Mononuclear cell (primary cell): ENCODE results near the gene RBFOX1. TPM values are rescaled to one million over a fixed set of nuclear protein-coding genes. Genes with fewer than 3 reads are reported as not detected.

Experiments used
- H3K27me3 ChIP-seq: 2 replicates; pipeline ENCODE4 v1.6.0; 2011; ENCODE audit warnings: low read length, control low read depth; ENCODE audit not compliant: insufficient read depth
- H3K4me1 ChIP-seq: 2 replicates; pipeline ENCODE4 v1.5.1; 2011; ENCODE audit warnings: mild to moderate bottlenecking, low read length, control low read depth; ENCODE audit not compliant: insufficient read depth
- H3K4me3 ChIP-seq: 2 replicates; pipeline ENCODE4 v1.5.1; 2011; ENCODE audit warnings: mild to moderate bottlenecking, low read length, moderate library complexity
- H3K9me3 ChIP-seq: 2 replicates; pipeline ENCODE4 v1.5.1; 2011; ENCODE audit warnings: low read depth, mild to moderate bottlenecking, control low read depth, low read length
- total RNA-seq: library from RNA; depleted of rRNA; stranded (reverse); fragments of >200 nt; gene quantifications from one replicate; pipeline ENCODE4 v1.2.3, GENCODE V29; 2012

RBFOX1 gene
- total RNA-seq, 1 donor = not detected

GRCh38 chr16:7344830-7345780, 12.5 kb downstream of the RBFOX1 start:
- no peaks in the 10 kb centered on the region for H3K9me3 ChIP-seq
- H3K27me3 ChIP-seq = no peaks in the 10 kb centered on the region
- H3K4me3 ChIP-seq = no peak overlapping the region
- no peaks in the 10 kb centered on the region for H3K4me1 ChIP-seq

DNA sequence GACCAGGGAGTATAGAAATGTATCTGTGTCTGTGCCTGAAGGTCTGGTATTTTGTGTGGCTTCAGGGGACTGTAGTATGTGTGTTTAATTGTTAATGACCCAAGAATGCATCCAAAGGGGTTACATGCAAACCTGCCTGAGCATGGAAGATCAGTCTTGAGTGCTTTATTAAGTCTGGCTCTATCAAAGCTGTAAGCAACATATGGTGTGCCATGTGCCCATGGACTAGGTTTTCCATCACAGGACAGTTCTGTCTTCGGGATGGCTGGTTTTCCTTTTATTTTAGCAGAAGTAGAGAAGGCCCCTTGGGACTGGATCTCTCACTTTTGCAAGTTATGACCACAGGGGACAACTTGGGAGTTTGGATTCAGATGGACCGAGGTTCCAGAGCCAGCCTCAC, 18.2 kb downstream of the RBFOX1 start:
- no peaks in the 10 kb centered on the region for H3K9me3 ChIP-seq
- no peak overlapping the region for H3K4me3 ChIP-seq
- no peaks in the 10 kb centered on the region for H3K27me3 ChIP-seq
- no peaks in the 10 kb centered on the region for H3K4me1 ChIP-seq

DNA sequence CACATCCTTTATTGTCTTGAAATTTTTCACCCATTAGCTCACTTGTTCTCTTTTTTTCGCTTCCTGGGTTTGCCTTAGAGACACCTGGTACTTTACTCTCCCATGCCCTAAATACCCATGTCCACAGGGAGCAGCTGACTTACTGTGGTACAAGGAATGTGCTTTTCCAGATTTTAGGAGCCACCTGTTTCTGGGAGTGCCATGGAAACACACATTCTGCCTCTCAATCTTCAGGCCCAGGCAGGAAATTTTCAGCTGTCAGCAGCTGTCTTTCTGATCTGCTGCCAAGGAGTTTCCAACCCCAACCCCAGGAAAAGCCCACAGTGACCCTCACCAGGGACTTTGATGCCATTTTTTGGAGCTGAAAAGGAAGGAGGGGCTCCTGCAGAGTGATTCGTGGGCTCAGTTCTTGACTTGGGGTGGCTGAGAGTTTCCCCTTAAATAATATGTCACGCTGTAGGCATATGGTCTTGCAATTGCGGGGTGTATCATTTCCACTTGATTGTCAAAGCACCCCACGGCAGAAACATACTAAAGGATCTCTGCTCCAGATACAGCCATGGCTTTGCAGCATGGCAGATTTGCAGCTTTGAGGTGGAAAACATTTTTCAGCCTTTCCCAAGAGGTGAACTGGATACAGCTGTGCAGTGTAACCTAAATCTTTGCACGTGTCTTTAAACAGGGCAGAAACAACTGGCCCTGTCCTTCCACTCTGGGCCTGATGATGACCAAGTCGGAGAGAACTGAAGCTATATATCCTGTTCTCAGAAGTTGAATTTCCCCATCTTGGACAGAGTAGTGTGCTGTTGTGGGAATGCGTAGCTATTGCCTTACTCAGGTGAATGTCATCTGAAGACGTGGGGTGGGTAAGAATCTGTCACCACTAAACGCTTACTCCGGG, 19.2 kb downstream of the RBFOX1 start:
- Histone ChIP-seq H3K9me3 (no peaks in the 10 kb centered on the region), H3K27me3 (no peaks in the 10 kb centered on the region), H3K4me1 (no peaks in the 10 kb centered on the region), H3K4me3 (no peak overlapping the region)

- Histone ChIP-seq H3K4me1 (no peaks in the 10 kb centered on the region), H3K27me3 (no peaks in the 10 kb centered on the region), H3K4me3 (no peak overlapping the region), H3K9me3 (no peaks in the 10 kb centered on the region)
These were observed 23.1 kb downstream of the RBFOX1 start for GRCh38 chr16:7355758-7356157.

- Histone ChIP-seq H3K27me3 (no peaks in the 10 kb centered on the region), H3K4me3 (no peak overlapping the region), H3K4me1 (no peaks in the 10 kb centered on the region), H3K9me3 (no peaks in the 10 kb centered on the region)
These were observed 28.9 kb downstream of the RBFOX1 start for GRCh38 chr16:7361416-7362129.

- H3K4me1 ChIP-seq = no peaks in the 10 kb centered on the region
- no peaks in the 10 kb centered on the region for H3K27me3 ChIP-seq
- H3K4me3 ChIP-seq = no peak overlapping the region
- H3K9me3 ChIP-seq = no peaks in the 10 kb centered on the region
These were observed 29.6 kb downstream of the RBFOX1 start for GRCh38 chr16:7362231-7362630.

- Histone ChIP-seq H3K4me1 (no peaks in the 10 kb centered on the region), H3K9me3 (no peaks in the 10 kb centered on the region), H3K4me3 (no peak overlapping the region), H3K27me3 (no peaks in the 10 kb centered on the region)
These were observed 31.1 kb downstream of the RBFOX1 start for GRCh38 chr16:7363422-7364417.

GRCh38 chr16:7366041-7366440, 33.4 kb downstream of the RBFOX1 start:
- Histone ChIP-seq H3K9me3 (no peaks in the 10 kb centered on the region), H3K4me1 (no peaks in the 10 kb centered on the region), H3K4me3 (no peak overlapping the region), H3K27me3 (no peaks in the 10 kb centered on the region)

DNA sequence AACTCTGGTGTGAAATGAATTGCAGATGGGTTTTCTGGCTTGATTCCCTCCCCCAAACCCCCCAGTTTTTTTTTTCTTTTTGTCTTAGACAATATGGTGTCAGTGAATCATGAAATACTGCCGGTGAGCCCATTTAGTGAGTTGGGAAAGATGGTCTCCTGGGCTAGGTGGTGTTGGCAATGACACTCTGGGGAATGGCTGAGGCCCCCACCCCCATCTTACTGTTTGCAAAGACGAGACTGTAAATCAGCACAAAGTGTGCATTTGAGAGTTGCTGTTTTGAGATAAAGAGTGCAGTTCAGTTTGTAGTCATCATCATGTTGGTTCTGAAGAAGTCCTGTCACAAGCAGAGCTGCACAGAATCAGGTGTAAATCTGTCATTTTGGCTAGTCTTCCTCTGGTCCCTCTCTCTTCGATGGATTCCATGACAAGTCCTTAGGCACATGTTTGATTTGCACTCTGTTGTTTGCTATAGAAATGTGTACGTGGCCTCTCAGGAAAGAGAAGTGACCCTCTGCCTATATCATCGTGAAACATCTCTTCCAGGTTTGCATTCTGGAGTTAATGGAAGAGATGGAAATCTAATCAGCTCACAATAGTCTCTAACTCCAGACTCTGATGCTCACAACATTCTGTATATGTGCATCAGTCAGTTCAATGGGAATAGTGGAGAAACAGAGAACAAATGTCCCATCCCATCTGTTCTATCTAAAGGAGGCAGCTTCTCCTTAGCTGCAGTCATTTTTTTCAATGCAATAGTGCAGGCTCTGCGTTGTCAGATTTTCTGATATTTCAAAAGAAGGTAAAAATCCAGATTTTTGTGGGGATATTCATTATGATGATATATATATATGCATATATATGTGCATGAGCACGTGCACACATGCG, 34.6 kb downstream of the RBFOX1 start:
- Histone ChIP-seq H3K9me3 (no peaks in the 10 kb centered on the region), H3K4me1 (no peaks in the 10 kb centered on the region), H3K4me3 (no peak overlapping the region), H3K27me3 (no peaks in the 10 kb centered on the region)

DNA sequence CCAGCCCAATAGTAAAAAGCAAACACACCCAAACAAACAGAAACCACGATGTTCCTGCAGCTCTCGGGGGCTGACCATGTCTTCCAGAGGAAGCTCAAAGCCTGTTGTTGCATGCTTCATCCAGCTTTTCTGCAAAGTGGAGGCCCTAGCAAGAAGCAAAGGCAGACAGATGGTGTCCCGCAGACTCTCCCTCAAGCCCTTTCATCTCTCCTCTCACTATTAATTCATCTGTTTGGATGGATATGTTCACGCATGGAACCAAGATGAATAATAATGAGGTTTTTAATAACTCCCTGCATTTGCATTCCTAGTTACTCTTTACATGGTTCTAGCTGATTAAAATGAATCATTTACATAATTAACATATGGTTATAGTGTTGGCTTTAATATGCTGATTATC, 36.6 kb downstream of the RBFOX1 start:
- no peaks in the 10 kb centered on the region for H3K4me1 ChIP-seq

GRCh38 chr16:7372095-7372494, 39.5 kb downstream of the RBFOX1 start:
- no peaks in the 10 kb centered on the region for H3K9me3 ChIP-seq
- no peak overlapping the region for H3K4me3 ChIP-seq
- H3K4me1 ChIP-seq = no peaks in the 10 kb centered on the region
- no peaks in the 10 kb centered on the region for H3K27me3 ChIP-seq

More for the DNA sequence above, 36.6 kb downstream of the RBFOX1 start:
- Histone ChIP-seq H3K9me3 (no peaks in the 10 kb centered on the region), H3K27me3 (no peaks in the 10 kb centered on the region), H3K4me3 (no peak overlapping the region)

- no peaks in the 10 kb centered on the region for H3K9me3 ChIP-seq
- H3K4me1 ChIP-seq = no peaks in the 10 kb centered on the region
- H3K4me3 ChIP-seq = no peak overlapping the region
- no peaks in the 10 kb centered on the region for H3K27me3 ChIP-seq
These were observed 41.1 kb downstream of the RBFOX1 start for GRCh38 chr16:7373776-7374175.

- Histone ChIP-seq H3K9me3 (no peaks in the 10 kb centered on the region), H3K4me3 (no peak overlapping the region), H3K27me3 (no peaks in the 10 kb centered on the region), H3K4me1 (no peaks in the 10 kb centered on the region)
These were observed 42.0 kb downstream of the RBFOX1 start for GRCh38 chr16:7374614-7375174.
